ENCODE results near the gene EPX. TPM values are rescaled to one million over a fixed set of nuclear protein-coding genes. Genes with fewer than 3 reads are reported as not detected.
A peak's percentile ranks its signal among the peaks of the same experiment; 100 is the strongest.

EPX gene
- total and polyA plus RNA-seq, 5 experiments from 2014 or later = not detected

- Mint-ChIP-seq H3K4me1 (peaks cover 0 to 1% (median 0%) of the 10 kb centered on the region in 4 donors), H3K27ac (peak overlapping the region in 1 of 10 donors; percentile 4), H3K4me3 (no peak overlapping the region), H3K27me3 (no peaks in the 10 kb centered on the region), H3K9me3 (no peaks in the 10 kb centered on the region), H3K36me3 (peaks cover 8 to 65% (median 13%) of the 10 kb centered on the region in 3 donors)
- no peak for DNase-seq
- POLR2A ChIA-PET = no interaction called here
- no peak for ATAC-seq
Observed at GRCh38 chr17:58208344-58208743, 15.8 kb downstream of the EPX start.

GRCh38 chr17:58210922-58211321, 18.4 kb downstream of the EPX start:
- no peaks in the 10 kb centered on the region for H3K9me3 Mint-ChIP-seq
- no peak overlapping the region for H3K4me3 Mint-ChIP-seq
- POLR2A ChIA-PET = interaction anchor here (0.6 kb wide), 1 partner anchor 187 kb away, joined by 6 read pairs; no protein-coding TSS in a partner anchor
- peaks cover 0 to 1% (median 0%) of the 10 kb centered on the region in 4 donors for H3K4me1 Mint-ChIP-seq
- peaks cover 8 to 77% (median 16%) of the 10 kb centered on the region in 3 donors for H3K36me3 Mint-ChIP-seq
- ATAC-seq (no peak), DNase-seq (no peak)
- H3K27me3 Mint-ChIP-seq = no peaks in the 10 kb centered on the region
- peak overlapping the region in 3 of 10 donors; percentile 27 to 56 (median 37) for H3K27ac Mint-ChIP-seq

GRCh38 chr17:58215685-58216084, 23.2 kb downstream of the EPX start:
- POLR2A ChIA-PET = interaction anchor here (0.6 kb wide), 1 partner anchor 360 kb away, joined by 5 read pairs; no protein-coding TSS in a partner anchor
- Mint-ChIP-seq H3K9me3 (no peaks in the 10 kb centered on the region), H3K27me3 (no peaks in the 10 kb centered on the region), H3K4me1 (peaks cover 7 to 25% (median 18%) of the 10 kb centered on the region in 4 donors), H3K4me3 (no peak overlapping the region), H3K36me3 (peaks cover 0 to 50% (median 7%) of the 10 kb centered on the region in 3 donors), H3K27ac (peak overlapping the region in 1 of 10 donors; percentile 36)
- ATAC-seq (no peak), DNase-seq (no peak)

GRCh38 chr17:58217766-58218165, 25.2 kb downstream of the EPX start:
- Mint-ChIP-seq H3K27me3 (no peaks in the 10 kb centered on the region), H3K9me3 (no peaks in the 10 kb centered on the region), H3K36me3 (peaks cover 0 to 31% (median 6%) of the 10 kb centered on the region in 3 donors), H3K27ac (peak overlapping the region; percentile 11 to 97 (median 58)), H3K4me1 (peaks cover 9 to 32% (median 24%) of the 10 kb centered on the region in 4 donors), H3K4me3 (peak overlapping the region in 8 of 10 donors; percentile 29 to 84 (median 56))
- POLR2A ChIA-PET = interaction anchor here (2.1 kb wide), 1 partner anchor 367 kb away, joined by 10 read pairs; the partner anchor contains the start of gene MRPS23
- ATAC-seq (no peak), DNase-seq (no peak)

- ATAC-seq (peak; percentile 95), DNase-seq (peak; percentile 91 to 97 (median 95))
- peaks cover 0 to 6% (median 2%) of the 10 kb centered on the region in 5 donors for H3K27me3 Mint-ChIP-seq
- peaks cover 0 to 18% (median 4%) of the 10 kb centered on the region in 3 donors for H3K36me3 Mint-ChIP-seq
- H3K9me3 Mint-ChIP-seq = no peaks in the 10 kb centered on the region
- peak within 1 kb of the TSS; percentile 94 to 98 (median 97) for H3K27ac Mint-ChIP-seq
- peaks cover 9 to 32% (median 24%) of the 10 kb centered on the region in 4 donors for H3K4me1 Mint-ChIP-seq
- peak within 1 kb of the TSS; percentile 84 to 94 (median 91) for H3K4me3 Mint-ChIP-seq
- POLR2A ChIA-PET = interaction anchor here (0.7 to 2.5 kb wide), 12 partner anchors 10 to 413 kb away, joined by 3 to 14 read pairs (median 6); partner anchors contain the start of genes MRPS23, SRSF1 and SUPT4H1
Observed at GRCh38 chr17:58219007-58219788, 26.7 kb downstream of the EPX start, which contains the start of gene MKS1. Gene MKS1 (minus strand): TSS chr17:58219255. CDS start chr17:58219230, 25 bp downstream.

- H3K27me3 Mint-ChIP-seq = peaks cover 0 to 12% (median 6%) of the 10 kb centered on the region in 5 donors
- peak overlapping the region; percentile 94 to 98 (median 97) for H3K27ac Mint-ChIP-seq
- H3K36me3 Mint-ChIP-seq = peaks cover 0 to 14% (median 4%) of the 10 kb centered on the region in 3 donors
- ATAC-seq (no peak), DNase-seq (no peak)
- H3K4me1 Mint-ChIP-seq = peaks cover 9 to 32% (median 24%) of the 10 kb centered on the region in 4 donors
- POLR2A ChIA-PET = interaction anchor here (0.8 to 2.5 kb wide), 9 partner anchors 9 to 369 kb away, joined by 3 to 14 read pairs (median 7); partner anchors contain the start of genes MRPS23 and SRSF1
- H3K9me3 Mint-ChIP-seq = no peaks in the 10 kb centered on the region
- peak overlapping the region; percentile 84 to 94 (median 91) for H3K4me3 Mint-ChIP-seq
Observed at GRCh38 chr17:58219789-58220183, 27.3 kb downstream of the EPX start.

- POLR2A ChIA-PET = no interaction called here
- Mint-ChIP-seq H3K9me3 (no peaks in the 10 kb centered on the region), H3K36me3 (no peaks in the 10 kb centered on the region), H3K4me1 (peaks cover 4 to 16% (median 12%) of the 10 kb centered on the region in 4 donors), H3K27me3 (peaks cover 9 to 29% (median 19%) of the 10 kb centered on the region in 5 donors), H3K27ac (no peak overlapping the region), H3K4me3 (no peak overlapping the region)
- no peak for ATAC-seq
- DNase-seq = no peak
Observed at GRCh38 chr17:58224315-58224714, 31.8 kb downstream of the EPX start.

- no peak for DNase-seq
- ATAC-seq = no peak
- Mint-ChIP-seq H3K9me3 (no peaks in the 10 kb centered on the region), H3K27ac (no peak overlapping the region), H3K27me3 (peaks cover 10 to 29% (median 20%) of the 10 kb centered on the region in 5 donors), H3K36me3 (no peaks in the 10 kb centered on the region), H3K4me1 (peaks cover 0 to 6% (median 0%) of the 10 kb centered on the region in 4 donors), H3K4me3 (no peak overlapping the region)
- POLR2A ChIA-PET = no interaction called here
Observed at GRCh38 chr17:58227733-58228132, 35.2 kb downstream of the EPX start.

GRCh38 chr17:58228679-58229078, 36.2 kb downstream of the EPX start:
- no peaks in the 10 kb centered on the region for H3K36me3 Mint-ChIP-seq
- peaks cover 10 to 28% (median 22%) of the 10 kb centered on the region in 5 donors for H3K27me3 Mint-ChIP-seq
- ATAC-seq = no peak
- H3K27ac Mint-ChIP-seq = no peak overlapping the region
- POLR2A ChIA-PET = interaction anchor here (0.7 kb wide), 1 partner anchor 9 kb away, joined by 4 read pairs; the partner anchor contains the start of gene MKS1
- no peak for DNase-seq
- no peaks in the 10 kb centered on the region for H3K9me3 Mint-ChIP-seq
- no peak overlapping the region for H3K4me3 Mint-ChIP-seq
- H3K4me1 Mint-ChIP-seq = peaks cover 0 to 12% (median 0%) of the 10 kb centered on the region in 4 donors

GRCh38 chr17:58229384-58229783, 36.9 kb downstream of the EPX start:
- ATAC-seq = no peak
- POLR2A ChIA-PET = interaction anchor here (0.7 kb wide), 1 partner anchor 10 kb away, joined by 4 read pairs; the partner anchor contains the start of gene MKS1
- H3K27ac Mint-ChIP-seq = no peak overlapping the region
- peaks cover 9 to 25% (median 18%) of the 10 kb centered on the region in 5 donors for H3K27me3 Mint-ChIP-seq
- H3K9me3 Mint-ChIP-seq = no peaks in the 10 kb centered on the region
- H3K4me3 Mint-ChIP-seq = no peak overlapping the region
- DNase-seq = no peak
- H3K4me1 Mint-ChIP-seq = peaks cover 0 to 13% (median 0%) of the 10 kb centered on the region in 4 donors
- no peaks in the 10 kb centered on the region for H3K36me3 Mint-ChIP-seq

GRCh38 chr17:58229881-58230280, 37.4 kb downstream of the EPX start:
- POLR2A ChIA-PET = interaction anchor here (0.7 kb wide), 1 partner anchor 138 kb away, joined by 7 read pairs; no protein-coding TSS in a partner anchor
- no peak for DNase-seq
- H3K36me3 Mint-ChIP-seq = no peaks in the 10 kb centered on the region
- H3K27ac Mint-ChIP-seq = no peak overlapping the region
- H3K4me3 Mint-ChIP-seq = no peak overlapping the region
- H3K9me3 Mint-ChIP-seq = no peaks in the 10 kb centered on the region
- H3K4me1 Mint-ChIP-seq = peaks cover 0 to 13% (median 0%) of the 10 kb centered on the region in 4 donors
- ATAC-seq = no peak
- H3K27me3 Mint-ChIP-seq = peaks cover 8 to 24% (median 16%) of the 10 kb centered on the region in 5 donors

GRCh38 chr17:58231641-58232040, 39.1 kb downstream of the EPX start:
- Mint-ChIP-seq H3K27me3 (peaks cover 8 to 38% (median 24%) of the 10 kb centered on the region in 5 donors), H3K27ac (no peak overlapping the region), H3K4me3 (no peak overlapping the region), H3K4me1 (peaks cover 0 to 13% (median 0%) of the 10 kb centered on the region in 4 donors), H3K36me3 (no peaks in the 10 kb centered on the region), H3K9me3 (no peaks in the 10 kb centered on the region)
- no peak for DNase-seq
- no peak for ATAC-seq
- POLR2A ChIA-PET = interaction anchor here (0.6 to 1.6 kb wide), 2 partner anchors 10 to 498 kb away, joined by 3 to 4 read pairs; no protein-coding TSS in a partner anchor
